ENCODE results near the gene CTIF.

DNA sequence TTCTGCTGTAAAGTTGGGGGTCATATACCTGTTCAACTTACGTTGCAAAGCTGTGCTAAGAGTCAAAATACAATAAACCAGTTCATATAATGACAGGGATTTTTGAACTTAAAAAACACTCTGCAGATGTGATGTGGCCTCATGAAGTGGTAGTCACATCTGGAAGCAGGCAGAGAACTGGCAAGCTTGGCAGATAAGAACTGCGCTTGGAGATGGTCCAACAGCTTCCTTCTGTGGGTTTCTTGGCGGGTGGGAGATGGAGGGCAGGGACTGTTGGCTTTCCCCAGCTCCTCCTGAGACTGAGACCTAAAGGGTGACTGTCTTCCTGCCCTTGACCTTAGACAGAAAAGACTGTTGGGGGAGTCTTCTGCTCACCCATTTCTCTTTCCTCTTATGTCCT, 140.4 kb downstream of the CTIF start:
- TF ChIP-seq, protein P1, sequence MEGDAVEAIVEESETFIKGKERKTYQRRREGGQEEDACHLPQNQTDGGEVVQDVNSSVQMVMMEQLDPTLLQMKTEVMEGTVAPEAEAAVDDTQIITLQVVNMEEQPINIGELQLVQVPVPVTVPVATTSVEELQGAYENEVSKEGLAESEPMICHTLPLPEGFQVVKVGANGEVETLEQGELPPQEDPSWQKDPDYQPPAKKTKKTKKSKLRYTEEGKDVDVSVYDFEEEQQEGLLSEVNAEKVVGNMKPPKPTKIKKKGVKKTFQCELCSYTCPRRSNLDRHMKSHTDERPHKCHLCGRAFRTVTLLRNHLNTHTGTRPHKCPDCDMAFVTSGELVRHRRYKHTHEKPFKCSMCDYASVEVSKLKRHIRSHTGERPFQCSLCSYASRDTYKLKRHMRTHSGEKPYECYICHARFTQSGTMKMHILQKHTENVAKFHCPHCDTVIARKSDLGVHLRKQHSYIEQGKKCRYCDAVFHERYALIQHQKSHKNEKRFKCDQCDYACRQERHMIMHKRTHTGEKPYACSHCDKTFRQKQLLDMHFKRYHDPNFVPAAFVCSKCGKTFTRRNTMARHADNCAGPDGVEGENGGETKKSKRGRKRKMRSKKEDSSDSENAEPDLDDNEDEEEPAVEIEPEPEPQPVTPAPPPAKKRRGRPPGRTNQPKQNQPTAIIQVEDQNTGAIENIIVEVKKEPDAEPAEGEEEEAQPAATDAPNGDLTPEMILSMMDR (IDR thresholded peaks at IDR 0.05): no peak
- no peak for TF ChIP-seq POLR2A (IDR thresholded peaks at IDR 0.05)
